HL-60 (cell line): ENCODE results near the gene EPHA6.

Experiments used
- DNase-seq, 2 experiments: peaks; one replicate each; pipeline ENCODE4 v3.0.0-alpha.2; 2010 to 2020; ENCODE audit warnings: low read depth in 1 of 2, low spot score in 1 of 2
- H3K27ac ChIP-seq: fragments of 250-450 bp; sonication (Bioruptor Pico); replicated peaks from 2 replicates; pipeline ENCODE4 v1.5.1; 2020; ENCODE audit warnings: mild to moderate bottlenecking, moderate library complexity
- H3K27me3 ChIP-seq: fragments of 250-450 bp; sonication (Bioruptor Pico); 2 replicates; pipeline ENCODE4 v1.5.1; 2021; ENCODE audit warnings: mild to moderate bottlenecking, moderate library complexity; ENCODE audit not compliant: insufficient read depth, poor library complexity, severe bottlenecking
- H3K4me3 ChIP-seq: replicated peaks from 2 replicates; pipeline ENCODE4 v1.5.1; 2011; ENCODE audit warnings: mild to moderate bottlenecking, control low read depth, low read length; ENCODE audit not compliant: insufficient read depth
- GABPA ChIP-seq: IDR thresholded peaks from 2 replicates; pipeline ENCODE4 v1.6.1; 2012; ENCODE audit warnings: low read depth
- POLR2AphosphoS5 ChIP-seq: IDR thresholded peaks from 2 replicates; pipeline ENCODE4 v1.6.1; 2012; ENCODE audit warnings: low read depth
- REST ChIP-seq: IDR thresholded peaks from 2 replicates; pipeline ENCODE4 v1.6.1; 2012; ENCODE audit warnings: low read depth; ENCODE audit not compliant: insufficient replicate concordance
- SPI1 ChIP-seq: IDR thresholded peaks from 2 replicates; pipeline ENCODE4 v1.6.1; 2012; ENCODE audit warnings: low read depth, mild to moderate bottlenecking, borderline replicate concordance
- TF ChIP-seq, protein P1 (sequence below): IDR thresholded peaks from one replicate; pipeline ENCODE4 v1.5.1; 2011; ENCODE audit warnings: low read length, control low read depth, inconsistent platforms; ENCODE audit not compliant: insufficient read depth

The EPHA6 gene

DNA sequence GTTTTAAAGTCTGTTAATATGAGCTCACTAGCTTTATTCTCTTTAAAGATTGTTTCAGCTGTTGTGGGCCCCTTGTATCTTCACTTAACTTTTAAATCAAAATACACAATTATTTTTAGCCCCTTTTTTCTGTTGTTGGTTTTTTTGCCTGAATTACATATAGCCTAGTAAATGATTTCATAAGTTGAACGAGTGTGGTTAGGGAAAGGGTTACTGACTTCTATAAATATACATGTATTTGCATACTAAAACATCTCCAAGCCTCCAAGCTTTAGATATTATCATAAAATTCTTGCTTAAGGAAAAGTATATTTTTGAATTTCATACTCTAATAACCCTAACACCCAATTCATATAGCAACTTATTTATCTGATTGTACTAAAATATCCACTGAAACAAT, 877.0 kb downstream of the EPHA6 start:
- no peak overlapping the region for H3K4me3 ChIP-seq
- TF ChIP-seq, protein P1, sequence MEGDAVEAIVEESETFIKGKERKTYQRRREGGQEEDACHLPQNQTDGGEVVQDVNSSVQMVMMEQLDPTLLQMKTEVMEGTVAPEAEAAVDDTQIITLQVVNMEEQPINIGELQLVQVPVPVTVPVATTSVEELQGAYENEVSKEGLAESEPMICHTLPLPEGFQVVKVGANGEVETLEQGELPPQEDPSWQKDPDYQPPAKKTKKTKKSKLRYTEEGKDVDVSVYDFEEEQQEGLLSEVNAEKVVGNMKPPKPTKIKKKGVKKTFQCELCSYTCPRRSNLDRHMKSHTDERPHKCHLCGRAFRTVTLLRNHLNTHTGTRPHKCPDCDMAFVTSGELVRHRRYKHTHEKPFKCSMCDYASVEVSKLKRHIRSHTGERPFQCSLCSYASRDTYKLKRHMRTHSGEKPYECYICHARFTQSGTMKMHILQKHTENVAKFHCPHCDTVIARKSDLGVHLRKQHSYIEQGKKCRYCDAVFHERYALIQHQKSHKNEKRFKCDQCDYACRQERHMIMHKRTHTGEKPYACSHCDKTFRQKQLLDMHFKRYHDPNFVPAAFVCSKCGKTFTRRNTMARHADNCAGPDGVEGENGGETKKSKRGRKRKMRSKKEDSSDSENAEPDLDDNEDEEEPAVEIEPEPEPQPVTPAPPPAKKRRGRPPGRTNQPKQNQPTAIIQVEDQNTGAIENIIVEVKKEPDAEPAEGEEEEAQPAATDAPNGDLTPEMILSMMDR = no peak
- TF ChIP-seq GABPA = no peak
- H3K27ac ChIP-seq = no peak overlapping the region
- DNase-seq = no peak
- no peaks in the 10 kb centered on the region for H3K27me3 ChIP-seq

GRCh38 chr3:97692389-97692788, 878.0 kb downstream of the EPHA6 start:
- DNase-seq = no peak
- no peak for TF ChIP-seq GABPA
- TF ChIP-seq SPI1 = no peak
- TF ChIP-seq, protein P1 = no peak
- TF ChIP-seq REST = no peak
- TF ChIP-seq POLR2AphosphoS5 = no peak
- Histone ChIP-seq H3K27ac (no peak overlapping the region), H3K4me3 (no peak overlapping the region), H3K27me3 (no peaks in the 10 kb centered on the region)

DNA sequence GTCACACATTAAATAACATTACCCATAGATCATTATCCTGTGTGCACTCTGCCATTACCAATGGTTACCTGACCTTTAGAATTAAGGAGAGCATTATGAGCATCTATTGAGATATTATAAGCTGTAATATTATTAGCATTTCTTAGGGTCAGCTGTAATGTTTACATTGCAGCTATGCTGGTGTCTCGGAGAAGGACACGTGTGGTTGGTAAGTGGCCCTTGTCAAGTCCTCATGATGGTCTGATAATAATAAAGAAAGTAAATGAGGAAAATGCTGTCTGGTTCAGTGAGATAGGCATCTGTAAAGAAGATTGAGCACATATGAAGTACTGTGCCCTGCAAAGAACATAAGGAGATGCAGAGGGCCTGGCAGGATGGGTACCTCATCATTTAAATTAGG, 878.4 kb downstream of the EPHA6 start:
- H3K27me3 ChIP-seq = no peaks in the 10 kb centered on the region
- DNase-seq = no peak
- H3K27ac ChIP-seq = no peak overlapping the region
- H3K4me3 ChIP-seq = no peak overlapping the region
- no peak for TF ChIP-seq SPI1
- TF ChIP-seq, protein P1 = no peak
- no peak for TF ChIP-seq POLR2AphosphoS5
- TF ChIP-seq GABPA = no peak
- no peak for TF ChIP-seq REST

- TF ChIP-seq REST (no peak), GABPA (no peak), POLR2AphosphoS5 (no peak), SPI1 (no peak)
- TF ChIP-seq, protein P1 = no peak
- no peak overlapping the region for H3K27ac ChIP-seq
- no peak for DNase-seq
- no peaks in the 10 kb centered on the region for H3K27me3 ChIP-seq
- no peak overlapping the region for H3K4me3 ChIP-seq
Observed at GRCh38 chr3:97694876-97695275, 880.5 kb downstream of the EPHA6 start.
